HG03025 (cell line): Measurements from ENCODE around the gene NEU2.

Source experiments
- ATAC-seq: cut with Tn5 transposase; IDR thresholded peaks from one replicate; pipeline ENCODE4 v1.9.1; 2021; ENCODE audit warnings: mild to moderate bottlenecking, moderate library complexity; ENCODE audit not compliant: unreplicated experiment, low FRiP score

NEU2 gene

DNA sequence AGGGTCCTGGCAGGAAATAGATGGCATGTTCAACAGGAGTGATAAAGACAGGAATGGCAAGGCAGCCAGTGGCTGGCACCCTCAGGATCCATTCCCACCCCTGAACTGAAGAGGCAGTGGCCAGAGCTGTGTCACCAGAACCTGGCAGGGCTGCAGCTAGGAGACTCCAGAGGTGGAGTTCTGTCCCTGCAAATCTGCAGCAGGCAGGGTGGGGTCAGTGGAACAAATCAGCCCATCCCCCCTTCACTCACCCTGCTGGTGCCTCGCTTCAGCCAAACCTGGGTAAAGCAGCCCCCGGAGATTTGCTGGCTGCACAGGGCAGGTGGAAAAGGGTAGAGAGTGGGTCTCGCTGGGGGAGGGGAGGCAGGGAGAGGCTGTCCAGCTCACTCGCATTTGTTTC is 40.4 kb downstream of the NEU2 start:
- no peak for ATAC-seq

- no peak for ATAC-seq
Observed at GRCh38 chr2:233074106-233074505, 41.6 kb downstream of the NEU2 start.

DNA sequence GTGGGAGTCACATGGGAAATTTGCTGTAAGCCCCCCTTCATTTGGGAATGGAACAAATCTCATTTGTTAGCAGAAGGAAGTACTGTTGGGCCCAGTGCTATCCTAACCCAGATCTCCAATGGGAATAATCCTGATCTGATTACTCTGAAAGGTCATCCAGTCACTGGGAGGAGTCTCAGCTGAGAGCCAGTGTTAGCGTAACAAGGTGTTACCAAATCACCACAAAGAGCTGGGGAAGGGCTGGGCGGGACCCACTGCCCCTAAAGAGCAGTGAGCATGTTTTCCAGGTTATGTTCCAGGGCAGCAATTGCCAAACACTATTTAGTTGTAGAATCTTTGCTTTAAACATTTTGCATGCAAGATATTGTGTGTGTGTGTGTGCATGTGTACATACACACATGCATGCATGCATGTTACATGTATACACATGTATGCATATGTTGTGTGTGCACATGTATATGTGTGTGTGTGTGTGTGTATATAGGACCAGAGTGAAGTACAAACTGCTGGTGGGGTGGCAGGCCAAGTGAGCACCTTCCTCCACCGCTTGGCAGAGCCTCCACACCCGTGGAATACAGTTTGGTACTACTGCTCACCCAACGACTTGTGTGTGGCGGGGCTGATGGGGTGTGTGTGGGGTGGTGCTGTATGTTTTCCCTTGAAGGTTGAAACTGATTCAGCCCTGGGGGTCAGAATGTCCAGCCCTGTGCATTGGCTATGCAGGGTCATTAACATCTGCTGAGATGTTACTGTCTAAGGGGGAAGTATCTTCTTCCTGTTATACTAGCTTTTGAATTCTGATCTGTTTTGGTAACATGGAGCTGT is 42.9 kb downstream of the NEU2 start:
- peak; percentile 28 for ATAC-seq

DNA sequence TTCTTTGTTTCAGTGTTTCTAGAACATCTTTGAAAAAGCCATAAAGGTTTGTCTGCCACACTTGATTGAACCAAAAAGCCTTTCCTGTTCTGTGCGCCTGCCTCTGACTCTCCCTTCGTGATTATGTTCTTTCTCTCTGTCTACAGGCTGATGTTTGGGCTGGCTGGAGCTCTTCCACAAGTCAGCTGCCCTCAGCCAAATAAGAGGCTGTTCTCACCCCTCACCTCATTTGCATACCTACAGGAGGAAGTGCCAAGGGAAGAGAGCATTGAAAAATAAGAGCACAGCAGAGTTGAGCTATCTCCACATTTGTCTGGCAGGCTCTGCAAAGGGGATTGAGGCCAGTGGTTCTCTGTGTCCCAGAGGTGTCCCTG is 43.5 kb downstream of the NEU2 start:
- peak; percentile 53 for ATAC-seq

DNA sequence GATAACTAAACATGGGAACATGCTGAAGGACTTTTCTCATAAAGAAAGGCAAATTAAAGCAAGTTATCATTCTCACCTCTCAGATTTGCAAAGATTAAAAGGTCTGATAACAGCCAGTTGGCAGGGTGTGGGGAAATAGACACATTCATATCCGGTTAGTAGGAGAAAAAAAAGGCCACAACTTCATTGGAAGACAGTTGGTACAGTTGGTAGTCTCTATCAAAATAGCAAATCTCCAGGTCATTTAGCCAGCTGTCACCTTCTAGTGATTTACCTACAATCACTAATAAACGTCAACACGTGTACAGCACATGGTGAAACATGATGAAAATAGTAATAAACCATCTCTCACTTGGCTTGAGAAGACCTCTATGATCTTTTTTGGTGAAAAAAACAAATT is 44.3 kb downstream of the NEU2 start:
- ATAC-seq: no peak

DNA sequence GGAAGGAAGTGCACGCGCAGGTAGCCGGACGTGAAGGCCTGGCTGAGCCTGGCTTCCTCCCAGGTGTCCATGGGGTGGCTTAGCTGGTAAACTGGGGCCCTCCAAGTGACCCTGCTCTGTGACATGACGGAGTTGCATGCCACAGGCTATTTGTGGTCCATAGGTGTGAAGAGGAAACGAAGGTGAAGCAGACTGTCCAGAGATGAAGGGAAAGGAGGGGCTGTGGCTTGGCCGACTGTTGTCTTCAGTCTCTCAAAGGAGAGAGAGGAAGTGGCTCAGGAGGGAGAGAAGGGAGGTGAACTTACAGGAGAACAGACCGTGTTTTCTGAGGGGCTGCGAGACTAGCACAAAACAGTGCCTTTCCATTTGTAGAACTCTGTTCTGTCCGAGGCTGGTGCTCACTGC is 47.0 kb downstream of the NEU2 start:
- no peak for ATAC-seq

DNA sequence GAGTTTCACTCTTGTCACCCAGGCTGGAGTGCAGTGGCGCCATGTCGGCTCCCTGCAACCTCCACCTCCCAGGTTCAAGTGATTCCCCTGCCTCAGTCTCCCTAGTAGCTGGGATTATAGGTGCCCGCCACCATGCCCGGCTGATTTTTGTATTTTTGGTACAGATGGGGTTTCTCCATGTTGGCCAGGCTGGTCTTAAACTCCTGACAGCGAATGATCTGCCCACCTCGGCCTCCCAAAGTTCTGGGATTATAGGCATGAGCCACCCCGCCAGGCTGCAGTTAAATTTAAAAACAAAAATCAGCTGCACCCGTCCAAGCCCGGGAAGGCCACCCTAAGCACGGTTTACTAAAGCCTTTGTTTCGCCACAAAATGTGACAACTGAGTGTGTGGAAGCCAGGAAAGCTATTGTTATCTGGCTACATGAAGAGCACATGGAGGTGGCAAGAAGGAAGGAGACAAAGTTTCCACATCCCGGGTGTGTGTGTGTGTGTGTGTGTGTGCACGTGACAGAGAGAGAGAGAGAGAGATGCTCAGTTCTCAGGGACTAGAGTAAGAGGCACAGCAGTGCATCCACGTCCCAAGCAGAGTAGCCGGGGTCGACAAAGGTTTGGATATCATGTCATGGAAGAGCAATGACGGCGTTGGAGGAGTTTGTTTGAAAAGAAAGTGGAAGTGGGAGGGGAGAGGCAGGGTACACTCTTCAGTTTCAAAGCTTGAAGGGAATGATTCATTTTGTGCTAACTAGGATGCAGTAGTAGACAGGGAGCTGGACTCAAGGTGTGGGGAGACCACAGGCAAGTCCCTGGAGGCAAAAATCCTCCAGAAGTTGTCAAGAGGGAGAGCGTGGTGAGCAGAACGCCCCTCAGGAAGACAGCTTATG is 47.7 kb downstream of the NEU2 start:
- no peak for ATAC-seq

DNA sequence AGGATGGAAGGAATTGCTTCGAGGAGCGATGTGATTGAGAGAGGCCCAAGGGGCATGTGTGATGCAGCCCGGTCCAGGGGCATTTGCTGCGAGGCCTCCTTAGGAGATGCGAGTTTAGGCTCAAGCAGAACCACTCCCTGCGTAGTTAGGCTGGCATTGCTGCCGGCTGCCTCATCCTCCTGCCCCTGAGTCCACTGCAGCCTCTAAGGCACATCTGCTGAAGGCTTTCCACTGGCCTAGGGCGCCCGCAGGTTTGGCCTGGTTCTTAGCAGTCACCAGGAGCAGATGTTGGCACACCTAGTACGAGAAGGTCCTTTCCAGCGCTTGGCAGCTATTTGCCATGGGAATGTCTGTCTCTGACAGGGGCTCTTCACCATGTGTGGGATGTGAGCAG is 48.4 kb downstream of the NEU2 start:
- ATAC-seq: no peak

DNA sequence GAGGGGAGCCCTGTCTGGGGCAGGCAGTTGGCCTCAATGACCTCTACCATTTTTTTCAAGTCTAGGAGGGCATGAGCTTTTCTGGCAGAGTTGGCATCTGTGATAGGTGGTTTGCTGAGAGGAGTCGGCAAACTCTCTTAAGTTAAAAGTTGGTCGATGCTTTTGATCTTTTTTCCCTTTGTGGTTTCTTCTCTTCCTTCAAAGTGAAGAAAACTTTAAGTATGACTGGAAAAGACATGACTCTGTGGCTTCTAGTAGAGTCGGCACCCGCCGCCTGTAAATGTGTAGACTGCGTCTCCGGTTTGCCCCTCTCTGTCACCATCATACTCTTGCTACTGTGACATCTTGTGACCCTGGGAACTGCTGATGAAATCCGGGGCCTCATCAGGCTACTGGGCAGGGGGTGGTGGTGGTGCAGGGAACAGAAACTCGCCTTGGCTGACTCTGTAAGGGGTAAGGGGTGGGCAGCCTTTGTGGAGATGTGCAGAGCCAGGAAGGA is 48.8 kb downstream of the NEU2 start:
- no peak for ATAC-seq

GRCh38 chr2:233081731-233082221 is 49.3 kb downstream of the NEU2 start:
- no peak for ATAC-seq

GRCh38 chr2:233082222-233082930 is 49.9 kb downstream of the NEU2 start:
- peak; percentile 39 for ATAC-seq

GRCh38 chr2:233082931-233083755 is 50.7 kb downstream of the NEU2 start:
- ATAC-seq: no peak

DNA sequence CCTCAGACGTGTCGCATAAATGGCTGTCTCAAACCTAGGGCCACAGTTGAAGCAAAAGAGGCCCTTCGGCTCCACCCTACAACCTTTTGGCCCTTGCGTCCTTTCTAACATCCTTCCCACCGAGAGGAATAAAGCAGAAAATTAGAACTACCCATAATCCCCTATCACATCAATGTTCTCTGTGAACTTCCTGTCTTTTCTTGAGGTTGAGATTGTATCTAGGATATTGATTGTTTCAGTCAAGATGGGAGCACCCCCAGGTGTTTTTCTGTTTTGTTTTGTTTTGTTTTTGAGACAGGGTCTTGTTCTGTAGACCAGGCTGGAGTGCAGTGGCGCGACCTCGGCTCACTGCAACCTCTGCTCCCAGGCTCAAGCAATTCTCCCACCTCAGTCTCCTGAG is 51.3 kb downstream of the NEU2 start:
- ATAC-seq: no peak

DNA sequence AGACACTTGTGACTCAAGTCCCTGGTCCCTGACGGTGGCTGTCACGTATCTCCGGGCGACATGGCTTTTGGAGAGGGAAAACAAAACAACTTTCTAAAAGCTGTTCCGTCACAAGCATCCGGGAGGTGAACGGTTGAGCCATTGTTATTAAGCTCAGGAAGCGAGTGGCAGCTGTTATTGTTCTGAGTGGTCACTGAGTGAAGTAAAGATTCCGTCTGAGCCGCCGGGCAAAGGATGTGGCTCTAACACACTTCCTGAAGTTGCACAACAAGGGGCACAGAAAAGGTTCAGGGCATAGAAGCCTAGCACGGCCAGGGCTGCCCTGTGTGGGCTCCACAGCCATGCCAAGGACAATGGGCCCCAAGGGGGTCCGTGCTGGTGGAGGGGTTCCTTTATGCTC is 52.0 kb downstream of the NEU2 start:
- no peak for ATAC-seq
